Stimulated activated CD8-positive, alpha-beta memory T cell treated with anti-CD3 and anti-CD28 coated beads, Interleukin-12 subunit alpha, Interleukin-12 subunit beta, amount 100 ng/mL, for 4 hours (primary cell): Measurements from ENCODE around the gene TTC9B.
"Not testable (repeated sequence)": the region's sequence is repeated elsewhere in the genome, so short reads cannot be mapped to it uniquely, and the experiment has no call there.

Experiments
- DNase-seq: peaks from one replicate; pipeline ENCODE4 v3.0.0-alpha.2; 2020; ENCODE audit warnings: low read depth

TTC9B gene

GRCh38 chr19:40232949-40233810, 15.0 kb upstream of the TTC9B start:
- no peak for DNase-seq

DNA sequence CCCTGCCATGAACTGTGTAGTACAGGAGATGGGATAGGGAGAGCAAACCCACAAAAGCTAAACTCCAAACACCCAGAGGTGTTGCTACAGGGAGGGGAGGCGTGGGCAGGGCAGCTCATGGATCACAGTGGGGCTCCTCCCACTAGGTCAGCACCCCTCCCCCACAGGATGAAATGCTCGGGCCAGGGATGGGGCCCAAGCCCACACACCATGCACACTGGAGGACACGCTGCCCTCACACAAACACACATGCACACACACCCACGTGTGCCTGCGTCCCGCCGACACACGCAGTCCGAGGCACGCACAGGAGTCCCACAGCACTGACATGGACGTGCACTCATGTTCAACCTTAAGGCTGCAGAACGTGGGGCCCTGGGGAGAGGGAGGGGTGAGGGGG, 14.3 kb upstream of the TTC9B start:
- DNase-seq, result no peak

DNA sequence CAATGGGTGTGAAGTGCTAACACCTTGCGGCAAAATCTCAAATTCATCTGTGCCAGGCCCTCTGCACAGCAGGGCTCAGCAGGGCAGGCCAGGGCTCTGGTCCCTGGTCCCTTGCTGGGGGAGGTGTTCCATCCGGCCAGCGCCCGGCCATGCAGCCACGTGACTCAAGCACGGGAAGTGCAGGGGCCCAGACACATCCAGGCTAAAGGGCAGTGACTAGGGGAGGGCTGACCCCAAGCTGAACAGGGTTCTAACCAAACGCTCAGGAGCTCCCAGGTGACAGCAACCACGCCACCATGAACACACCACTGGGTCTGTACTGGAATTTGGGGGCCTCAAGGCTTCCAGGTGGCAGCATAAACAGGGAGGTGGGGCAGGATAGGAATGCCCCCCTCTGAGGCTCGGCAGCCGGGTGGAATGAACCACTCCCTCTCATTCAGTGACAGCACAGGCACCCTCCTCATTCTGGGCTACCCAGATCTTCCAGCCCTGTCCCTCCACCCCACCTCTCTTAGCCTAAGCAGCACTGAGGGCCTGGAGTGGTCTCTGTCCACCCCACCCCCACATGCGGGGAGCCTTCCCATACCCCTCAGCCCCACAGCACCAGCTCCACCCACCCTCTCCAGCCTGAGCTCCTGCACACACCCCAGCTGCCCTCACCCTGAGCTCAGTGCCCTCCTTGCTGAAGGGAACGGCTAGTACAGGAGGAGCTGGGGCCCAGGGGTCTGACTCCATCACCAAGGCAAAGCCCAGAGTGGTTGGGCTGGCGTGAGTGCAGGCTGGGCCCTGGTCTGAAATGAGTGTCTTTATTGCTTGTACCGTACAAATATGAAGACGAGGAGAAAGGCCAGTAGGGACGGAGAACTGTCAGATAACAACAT, 13.6 kb upstream of the TTC9B start:
- no peak for DNase-seq

DNA sequence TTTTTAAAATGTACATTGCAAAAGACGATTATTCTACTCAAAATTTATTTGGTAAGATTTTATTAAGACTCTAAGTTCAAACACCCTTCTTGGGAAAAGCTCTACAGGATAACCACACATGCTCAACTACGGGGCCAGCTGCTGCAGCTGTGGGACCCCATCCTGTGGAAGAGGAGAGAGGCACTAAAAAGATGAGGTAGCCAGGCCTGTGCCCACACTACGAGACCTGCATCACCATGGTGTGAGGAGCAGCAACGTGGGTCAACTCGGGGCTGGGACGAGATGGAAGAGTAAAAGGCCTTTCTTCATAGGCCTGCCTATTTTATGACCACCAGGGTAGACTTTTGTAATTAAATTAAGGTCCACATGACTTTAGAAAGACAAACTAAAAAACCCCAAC, 12.9 kb upstream of the TTC9B start:
- no peak for DNase-seq

DNA sequence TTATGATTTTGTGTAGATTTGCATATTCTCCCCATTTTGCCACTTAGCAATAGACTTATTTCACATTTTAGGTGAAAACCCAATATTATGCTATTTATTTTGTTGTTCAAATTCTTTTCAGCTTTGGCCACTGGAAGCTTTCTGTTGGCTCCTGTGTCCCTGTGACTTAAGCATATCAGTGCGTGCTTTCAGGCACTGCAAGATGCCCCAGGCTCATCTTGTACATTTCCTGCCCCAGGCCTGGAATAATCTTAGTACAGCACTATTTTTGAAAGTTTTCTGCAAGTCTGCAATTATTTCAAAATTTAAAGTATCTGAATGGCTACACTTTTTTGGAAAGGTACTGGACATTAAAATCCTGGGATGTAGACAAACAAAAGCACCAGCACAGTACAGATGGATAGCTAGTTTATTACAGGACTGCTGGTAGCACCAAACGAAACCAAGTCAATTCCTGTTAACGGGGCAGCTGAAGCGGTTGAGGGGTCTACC, 11.8 kb upstream of the TTC9B start:
- no peak for DNase-seq

DNA sequence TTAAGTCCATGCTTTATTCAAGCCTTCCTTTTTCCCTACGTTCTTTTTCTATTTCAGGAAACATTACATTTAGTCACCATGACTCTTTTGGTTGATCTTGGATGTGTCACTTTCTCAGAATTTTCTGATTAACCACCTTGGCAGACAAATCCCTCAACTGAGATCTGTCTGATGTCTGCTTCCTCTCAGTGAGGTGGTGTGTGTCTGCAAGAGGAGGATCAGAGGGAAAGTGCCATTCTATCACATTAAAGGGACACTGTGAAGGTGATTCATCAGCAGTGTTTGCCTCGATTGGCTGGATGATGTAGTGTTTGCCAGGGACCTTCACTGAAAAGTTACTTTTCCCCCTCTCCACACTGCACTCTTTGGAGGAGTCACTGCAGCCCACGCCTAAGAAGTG, 11.3 kb upstream of the TTC9B start:
- DNase-seq, result no peak

DNA sequence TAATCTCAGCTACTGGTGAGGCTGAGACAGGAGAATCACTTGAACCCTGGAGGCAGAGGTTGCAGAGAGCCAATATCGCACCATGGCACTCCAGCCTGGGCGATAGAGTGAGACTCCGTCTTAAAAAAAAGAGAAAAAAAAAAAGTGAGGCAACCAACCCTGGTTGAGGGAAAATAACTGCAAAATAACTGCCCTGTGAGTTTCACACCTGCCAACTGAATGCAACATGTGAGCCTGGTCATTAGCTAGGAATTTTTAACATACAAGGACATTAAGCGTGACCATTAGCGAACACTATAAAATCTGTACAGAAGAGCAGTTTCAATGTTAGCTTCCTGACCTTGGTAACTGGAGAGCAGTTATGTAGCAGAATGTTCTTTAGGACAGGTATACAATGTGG, 10.7 kb upstream of the TTC9B start:
- DNase-seq, result no peak

- DNase-seq, result no peak
Observed at GRCh38 chr19:40228346-40228745, 10.2 kb upstream of the TTC9B start.

DNA sequence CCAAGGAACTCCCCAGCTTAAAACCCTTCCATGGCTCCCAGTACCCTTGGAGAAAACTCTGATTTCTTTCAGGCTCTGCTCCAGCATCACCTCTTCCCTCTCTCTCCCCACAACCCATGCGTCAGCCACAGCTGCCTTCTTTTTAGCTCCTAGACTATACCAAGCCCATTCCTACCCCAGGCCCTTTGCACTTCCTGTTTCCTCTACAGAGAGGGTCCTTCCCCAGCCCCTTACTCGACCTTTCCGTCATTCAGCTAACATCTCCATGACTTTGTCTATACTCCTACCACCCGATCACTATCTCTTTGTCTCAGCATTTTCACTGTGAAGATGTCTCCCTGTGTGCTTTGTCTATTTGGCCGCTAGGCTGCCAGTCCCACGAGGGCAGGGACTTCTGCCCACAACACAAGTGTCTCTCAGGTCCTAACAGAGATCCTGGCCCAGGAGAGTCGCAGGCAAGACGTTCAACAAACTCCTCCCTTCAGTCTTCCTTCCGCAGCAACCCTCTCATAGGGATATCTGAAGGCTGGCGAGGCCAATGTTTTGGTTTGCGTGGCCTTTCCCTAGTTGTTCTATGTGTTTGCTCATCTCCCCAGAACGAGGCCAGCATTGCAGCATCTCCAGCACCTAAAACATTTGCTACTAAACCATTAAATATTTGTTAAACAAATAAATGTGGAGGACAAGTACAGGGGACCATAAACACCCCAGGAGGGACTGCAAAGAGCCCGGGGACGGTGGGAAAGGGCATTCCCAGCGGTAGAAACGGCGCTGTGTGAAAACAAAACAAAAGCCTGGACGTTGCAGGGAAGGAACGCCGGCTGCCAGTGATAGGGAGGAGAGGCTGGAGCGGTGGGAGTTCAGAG, 7.5 kb upstream of the TTC9B start:
- DNase-seq, result no peak

DNA sequence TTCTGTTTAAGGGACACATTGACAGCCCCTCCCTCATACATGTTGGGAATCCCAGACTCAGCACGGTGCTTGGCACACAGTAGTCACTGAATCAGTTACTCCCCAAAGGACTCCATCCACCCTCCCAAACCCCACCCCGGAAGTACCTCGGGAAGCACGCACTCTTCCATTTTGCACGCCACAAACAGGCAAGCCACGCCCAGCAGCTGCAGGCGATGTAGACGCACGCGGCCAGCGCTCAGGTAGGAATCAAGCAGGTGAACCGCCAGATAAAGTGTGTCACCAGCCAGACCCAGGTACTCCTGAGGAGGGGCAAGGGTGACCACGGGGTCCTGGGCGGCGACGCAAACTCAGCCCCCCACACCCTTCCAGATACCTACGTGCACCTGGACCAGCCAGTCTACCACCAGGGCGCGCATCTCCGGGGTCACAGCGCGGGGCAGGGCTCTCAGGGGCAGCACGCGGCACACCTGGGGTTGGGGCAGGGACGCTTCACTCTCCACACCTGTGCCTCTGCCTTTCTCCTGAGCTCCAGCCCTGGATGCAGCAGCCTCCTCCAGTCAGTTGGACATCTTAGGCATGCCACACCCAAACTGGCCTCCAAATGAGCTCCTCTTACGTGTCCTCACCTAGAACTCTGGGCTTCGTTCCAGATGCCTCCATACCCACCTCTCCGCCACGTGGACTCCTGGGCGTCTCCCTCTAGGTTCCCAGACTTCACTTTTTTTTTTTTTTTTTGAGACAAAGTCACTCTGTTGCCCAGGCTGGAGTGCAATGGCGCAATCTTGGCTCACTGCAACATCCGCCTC, 6.4 kb upstream of the TTC9B start:
- DNase-seq, result no peak

DNA sequence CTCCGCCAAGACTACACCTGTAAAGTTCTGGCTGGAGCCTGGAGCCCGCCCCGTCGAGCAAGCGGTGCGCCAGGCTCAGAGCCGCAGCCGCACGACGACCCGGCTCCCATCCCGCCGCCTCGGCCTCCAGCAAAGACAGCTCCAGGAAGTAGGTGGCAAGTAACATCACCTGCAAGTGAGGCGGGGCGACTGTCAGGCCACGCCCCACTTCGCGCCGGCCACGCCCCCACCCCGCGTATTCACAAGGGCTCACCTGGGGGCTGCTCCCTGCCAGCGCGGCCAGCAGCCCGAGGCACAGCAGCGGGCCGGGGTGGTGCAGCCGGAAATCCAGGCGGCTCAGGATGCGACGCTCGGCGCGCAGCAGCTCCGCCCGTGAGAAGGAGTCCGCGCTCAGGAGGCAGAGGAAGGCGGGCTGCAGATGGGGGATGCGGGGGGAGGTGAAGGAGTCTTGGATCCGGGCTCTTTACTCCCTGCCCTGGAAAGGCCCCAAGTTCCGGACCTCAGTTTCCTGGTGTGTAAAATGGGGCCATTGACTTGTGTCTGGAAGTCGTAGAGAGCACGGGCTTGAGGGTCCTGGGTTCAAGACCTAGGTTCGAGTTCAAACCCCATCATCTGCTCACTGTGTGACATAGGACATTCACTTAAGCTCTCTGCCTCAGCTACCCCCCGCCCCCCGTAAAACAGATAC, 5.1 kb upstream of the TTC9B start:
- DNase-seq, result no peak

DNA sequence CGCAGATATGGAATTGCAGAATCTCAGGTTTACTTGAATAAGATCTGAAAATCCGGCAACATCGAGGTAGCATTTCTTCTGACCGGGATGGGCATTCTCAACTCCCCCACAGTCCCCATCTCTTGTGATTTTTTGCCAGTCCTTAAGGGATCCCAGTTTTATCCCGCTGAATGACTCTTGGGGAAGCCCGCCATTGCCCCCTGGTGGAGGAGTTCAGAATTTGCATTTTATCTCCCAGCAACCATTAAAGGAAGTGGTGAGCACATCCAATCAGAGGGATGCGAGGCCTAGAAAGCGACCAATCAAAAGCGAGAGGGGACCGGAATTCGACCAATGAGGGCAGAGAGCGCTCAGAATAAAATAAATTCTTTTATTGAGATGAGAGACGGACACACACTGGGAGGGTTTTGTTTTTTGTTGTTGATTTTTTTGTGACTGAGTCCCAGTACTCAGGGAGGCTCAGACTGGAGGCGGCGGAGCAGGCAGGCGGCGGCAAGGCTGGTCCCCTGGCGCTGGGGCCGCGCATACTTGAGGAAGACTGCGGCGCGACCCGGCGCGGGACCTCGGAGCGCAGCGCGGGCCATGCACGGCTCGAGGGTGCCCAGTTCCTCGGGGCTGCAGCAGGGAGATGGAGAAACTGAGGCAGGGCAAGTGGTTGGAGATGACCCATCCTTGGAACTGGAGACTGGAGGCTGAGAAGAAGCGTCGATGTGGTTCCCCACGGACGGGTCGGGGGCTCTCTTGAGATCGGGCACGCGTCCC, 3.9 kb upstream of the TTC9B start:
- DNase-seq, result peak; percentile 39

DNA sequence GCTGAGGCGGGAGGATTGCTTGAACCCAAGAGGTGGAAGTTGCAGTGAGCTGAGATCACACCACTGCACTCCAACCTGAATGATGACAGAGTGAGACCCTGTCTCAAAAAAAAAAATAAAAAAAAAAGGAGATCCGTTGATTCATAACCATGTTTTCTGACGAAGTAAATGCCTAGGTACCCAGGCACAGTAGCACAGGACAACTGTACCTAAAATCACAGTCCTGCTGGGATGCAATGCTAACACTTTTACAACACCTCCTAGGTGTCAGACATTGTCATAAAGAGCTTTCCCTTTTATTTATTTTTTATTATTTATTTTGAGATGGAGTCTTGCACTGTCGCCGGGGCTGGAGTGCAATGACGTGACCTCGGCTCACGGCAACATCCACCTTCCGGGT, 2.5 kb upstream of the TTC9B start:
- no peak for DNase-seq

DNA sequence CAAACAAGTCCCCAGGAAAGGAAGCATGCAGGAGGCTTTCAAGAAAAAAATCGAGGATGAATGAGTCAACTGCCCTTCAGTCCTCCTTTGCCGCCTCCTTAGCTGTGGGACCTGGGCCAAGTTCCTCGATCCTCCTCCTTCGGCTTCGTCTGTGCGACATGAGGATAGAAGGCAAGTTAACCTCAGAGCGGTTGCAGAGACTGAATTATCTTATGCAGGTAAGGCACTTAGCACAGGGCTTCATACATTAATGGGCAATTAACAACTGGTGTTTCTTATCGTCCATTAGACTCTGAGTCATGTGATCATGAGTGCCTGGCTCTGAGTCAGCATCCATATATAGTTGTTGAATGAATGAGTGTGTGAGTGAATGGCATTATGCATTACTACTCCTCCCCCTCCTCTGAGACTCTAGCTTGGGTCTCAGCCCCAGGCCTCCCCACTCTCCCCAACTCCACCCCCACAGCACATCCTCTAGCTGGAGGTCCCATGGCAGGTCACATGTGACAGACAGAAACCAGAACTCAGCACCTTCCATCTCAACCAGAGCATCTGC, 1.6 kb upstream of the TTC9B start:
- DNase-seq, result no peak

- DNase-seq, result not testable (repeated sequence)
Observed at GRCh38 chr19:40219029-40219428, 845 bp upstream of the TTC9B start.

DNA sequence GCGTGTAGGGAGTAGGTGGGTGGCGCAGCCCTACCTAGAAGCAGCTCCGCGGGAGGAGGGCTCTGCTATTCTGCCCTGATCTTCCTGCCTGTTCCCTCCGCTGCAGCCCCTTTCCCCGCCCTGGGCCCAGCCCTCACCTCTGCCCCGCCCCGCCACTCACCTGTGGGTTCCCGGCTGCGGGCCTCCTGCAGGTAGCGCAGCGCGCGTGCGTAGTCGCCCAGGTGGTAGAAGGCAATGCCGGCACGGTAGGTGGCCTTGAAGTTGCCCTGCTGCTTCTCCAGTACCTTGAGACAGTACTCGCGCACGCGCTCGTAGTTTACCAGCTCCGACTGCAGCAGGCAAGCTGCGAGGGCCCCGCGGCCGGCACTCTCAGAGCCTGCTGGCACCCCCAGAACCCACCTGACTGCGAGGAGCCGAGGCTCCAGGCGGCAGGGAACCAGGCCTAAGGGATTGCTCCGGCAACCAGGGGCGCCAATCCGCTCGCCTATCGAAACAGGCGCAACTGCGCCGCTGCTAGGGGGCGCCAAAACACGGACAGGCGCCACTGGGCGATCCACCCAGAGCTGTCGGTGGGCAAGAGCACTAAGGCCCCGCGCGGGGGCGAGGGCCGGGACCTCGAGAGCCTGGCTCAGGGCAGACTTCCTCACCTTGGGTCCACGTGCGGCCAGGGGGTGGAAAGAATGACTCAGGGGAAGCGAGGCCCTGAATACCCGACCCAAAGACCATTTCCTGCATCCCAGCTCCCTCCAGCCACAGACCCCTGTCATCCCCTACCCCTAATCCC, 965 bp downstream of the TTC9B start:
- no peak for DNase-seq

- DNase-seq, result no peak
Observed at GRCh38 chr19:40216777-40217026, 1.5 kb downstream of the TTC9B start.

DNA sequence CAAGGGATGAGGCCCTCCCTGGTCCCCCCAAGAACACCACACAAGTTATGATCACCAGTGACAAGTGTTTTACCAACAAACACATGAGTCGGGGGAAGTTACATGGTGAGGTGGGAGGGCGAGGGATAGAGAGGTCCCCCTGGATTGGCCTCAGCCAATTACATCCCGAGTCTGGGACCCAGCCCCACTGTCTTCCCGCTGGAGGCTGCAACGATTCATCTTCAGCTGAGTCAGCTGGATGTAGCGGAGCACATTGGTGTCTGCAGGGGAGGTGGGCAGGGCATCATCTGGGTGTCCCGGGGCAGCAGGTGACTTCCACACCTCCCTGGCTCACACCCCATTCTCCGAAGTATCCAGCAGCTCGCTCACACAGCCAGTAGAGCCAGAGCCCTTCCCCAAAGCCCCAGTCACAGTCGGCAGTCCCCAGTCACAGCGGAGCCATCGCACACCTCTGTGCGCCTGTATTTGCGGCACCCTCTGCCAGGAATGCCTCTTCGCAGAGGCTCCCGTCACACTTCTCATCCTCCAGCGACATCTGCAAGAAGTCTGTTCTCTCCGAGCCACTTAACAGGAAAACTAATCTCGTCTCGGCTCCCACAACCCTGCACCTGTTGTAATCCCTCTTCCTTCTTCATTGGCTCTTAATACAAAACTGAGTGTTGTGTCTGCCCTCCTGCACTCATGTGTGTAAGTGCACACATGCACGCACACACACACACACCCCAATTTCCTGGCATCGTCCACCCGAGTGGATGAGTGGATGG, 2.0 kb downstream of the TTC9B start:
- no peak for DNase-seq
